ENCODE measurements around the gene ADGRF3. TPM values are rescaled to one million over a fixed set of nuclear protein-coding genes. Genes with fewer than 3 reads are reported as not detected.

The ADGRF3 gene
- total RNA-seq, 1 experiment from 2014 or later, result 0.09 TPM

- Histone ChIP-seq H3K4me1 (ENCODE audit: insufficient read depth, low read length) (peaks cover 6% of the 10 kb centered on the region; the same call in 1 of the 2 replicates), H3K9me3 (ENCODE audit: control insufficient read depth, low read depth, low read length) (no peaks in the 10 kb centered on the region), H3K56ac (ENCODE audit: insufficient read length, low read depth, low read length) (no peak overlapping the region), H3K4ac (ENCODE audit: low read depth, low read length) (no peak overlapping the region), H2BK12ac (ENCODE audit: insufficient read length, low read depth, low read length) (no peak overlapping the region), H3T11ph (ENCODE audit: low read length) (no peak overlapping the region), H2BK20ac (ENCODE audit: low read depth, low read length, poor library complexity, severe bottlenecking) (no peak overlapping the region), H2BK120ac (ENCODE audit: low read depth, low read length, poor library complexity, severe bottlenecking) (no peak overlapping the region), H2AFZ (ENCODE audit: low read length) (no peak overlapping the region), H3K18ac (ENCODE audit: insufficient read length, low read depth, low read length) (peak overlapping the region; percentile 46), H2AK5ac (ENCODE audit: insufficient read length, low read length) (no peak overlapping the region), H3K23ac (ENCODE audit: insufficient read length, low read depth, low read length) (no peak overlapping the region), H3K4me2 (ENCODE audit: insufficient read depth, insufficient read length, low read length) (peak overlapping the region; percentile 82), H3K79me1 (ENCODE audit: insufficient read depth, low read depth, low read length, poor library complexity, severe bottlenecking) (no peaks in the 10 kb centered on the region), H2BK15ac (ENCODE audit: low read depth, low read length) (no peak overlapping the region), H3K27ac (ENCODE audit: insufficient read length, low read depth, low read length) (no peak overlapping the region), H4K91ac (ENCODE audit: insufficient read length, low read depth, low read length) (no peak overlapping the region), H2BK5ac (ENCODE audit: insufficient read length, low read length) (no peak overlapping the region), H3K27me3 (ENCODE audit: insufficient read depth, low read length) (no peaks in the 10 kb centered on the region), H4K8ac (replicated peaks; ENCODE audit: insufficient read length, low read depth, low read length) (no peak overlapping the region), H3K14ac (ENCODE audit: insufficient read depth, low read length) (no peak overlapping the region), H3K9ac (ENCODE audit: extremely low read depth, insufficient read length, low read length) (no peak overlapping the region), H3K79me2 (ENCODE audit: insufficient read depth, low read length) (no peaks in the 10 kb centered on the region), H4K20me1 (ENCODE audit: control insufficient read depth, insufficient read depth, insufficient read length) (no peaks in the 10 kb centered on the region), H4K5ac (ENCODE audit: insufficient read length, low read depth, low read length) (no peak overlapping the region), H3K23me2 (ENCODE audit: insufficient read length, low read depth, low read length, poor library complexity, severe bottlenecking) (peaks cover 15% of the 10 kb centered on the region)
- TF ChIP-seq, protein P1, sequence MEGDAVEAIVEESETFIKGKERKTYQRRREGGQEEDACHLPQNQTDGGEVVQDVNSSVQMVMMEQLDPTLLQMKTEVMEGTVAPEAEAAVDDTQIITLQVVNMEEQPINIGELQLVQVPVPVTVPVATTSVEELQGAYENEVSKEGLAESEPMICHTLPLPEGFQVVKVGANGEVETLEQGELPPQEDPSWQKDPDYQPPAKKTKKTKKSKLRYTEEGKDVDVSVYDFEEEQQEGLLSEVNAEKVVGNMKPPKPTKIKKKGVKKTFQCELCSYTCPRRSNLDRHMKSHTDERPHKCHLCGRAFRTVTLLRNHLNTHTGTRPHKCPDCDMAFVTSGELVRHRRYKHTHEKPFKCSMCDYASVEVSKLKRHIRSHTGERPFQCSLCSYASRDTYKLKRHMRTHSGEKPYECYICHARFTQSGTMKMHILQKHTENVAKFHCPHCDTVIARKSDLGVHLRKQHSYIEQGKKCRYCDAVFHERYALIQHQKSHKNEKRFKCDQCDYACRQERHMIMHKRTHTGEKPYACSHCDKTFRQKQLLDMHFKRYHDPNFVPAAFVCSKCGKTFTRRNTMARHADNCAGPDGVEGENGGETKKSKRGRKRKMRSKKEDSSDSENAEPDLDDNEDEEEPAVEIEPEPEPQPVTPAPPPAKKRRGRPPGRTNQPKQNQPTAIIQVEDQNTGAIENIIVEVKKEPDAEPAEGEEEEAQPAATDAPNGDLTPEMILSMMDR (conservative IDR thresholded peaks at IDR 0.05), result no peak
- Mint-ChIP-seq H3K36me3 (ENCODE audit: insufficient read depth in 1 of 3, low read depth in 3 of 3) (no peaks in the 10 kb centered on the region), H3K27me3 (ENCODE audit: low read depth) (peaks cover 11% of the 10 kb centered on the region; the same call in 1 of the 2 replicates), H3K27ac (no peak overlapping the region), H3K4me3 (no peak overlapping the region), H3K4me1 (peaks cover 2 to 8% of the 10 kb centered on the region in 2 experiments; a peak in 3 of 4 replicates), H3K9me3 (no peaks in the 10 kb centered on the region)
- WGBS (ENCODE audit: extremely low coverage, insufficient read length, low lambda C conversion rate), result no CpG with 5 or more reads among the region's 22 CpGs
- DNase-seq, result no peak
Measured at GRCh38 chr2:26300234-26300925, 46.2 kb downstream of the ADGRF3 start.

Measured in H9 (cell line).